GM12878 (cell line): ENCODE measurements around the gene FAM76A. TPM values are rescaled to one million over a fixed set of nuclear protein-coding genes. Genes with fewer than 3 reads are reported as not detected.

ENCODE experiments used
- ATAC-seq: fragments of 200-7000 bp; cut with Tn5 transposase; 3 replicates; pipeline ENCODE4 v1.9.1; 2020; ENCODE audit warnings: mild to moderate bottlenecking, moderate library complexity
- BruUV-seq: library from RNA; stranded (reverse); fragments of 400-500 nt; replicated peaks from 2 replicates; lab custom pipeline; 2021; lab: Mats Ljungman, UMichigan
- CTCF ChIA-PET: fragments of 300-600 bp; sonication (Branson Sonifier 250); formaldehyde crosslinking; extraction: SDS; loops from one replicate; lab custom pipeline; 2021; ENCODE audit warnings: inconsistent platforms; lab: Yijun Ruan, JAX
- POLR2A ChIA-PET: fragments of 350-600 bp; formaldehyde crosslinking; extraction: SDS; loops from one replicate; lab custom pipeline; 2021; ENCODE audit warnings: inconsistent platforms; lab: Charles Lee
- RAD21 ChIA-PET: fragments of 300-600 bp; sonication (Branson Sonifier 250); formaldehyde crosslinking; loops from one replicate; lab custom pipeline; 2023; ENCODE audit warnings: antibody characterized with exemption; ENCODE audit not compliant: unreplicated experiment; lab: Charles Lee
- SMC1A ChIA-PET: fragments of 300-600 bp; sonication (Branson Sonifier 250); formaldehyde crosslinking; loops from one replicate; lab custom pipeline; 2023; ENCODE audit not compliant: unreplicated experiment, uncharacterized antibody; lab: Charles Lee
- DNase-seq: peaks from one replicate; pipeline ENCODE4 v3.0.0-alpha.2; 2011; ENCODE audit warnings: low read depth, low spot score
- FAIRE-seq: peaks from 3 replicates; lab custom pipeline; 2011; peaks lifted over from hg19 to GRCh38; lab: Jason Lieb, UNC
- H2AFZ ChIP-seq: 2 replicates; pipeline ENCODE4 v1.6.0; 2011; ENCODE audit warnings: low read depth, low read length, control low read depth; ENCODE audit not compliant: control insufficient read depth
- H3K27ac ChIP-seq: 2 replicates; pipeline ENCODE4 v1.5.1; 2011; ENCODE audit warnings: control low read depth; ENCODE audit not compliant: control insufficient read depth, insufficient read depth
- H3K27me3 ChIP-seq, 2 experiments: replicated peaks in 1 of 2; 2 replicates each; pipeline versions ENCODE4 v1.6.0 to v1.6.1; 2011; ENCODE audit warnings: low read length in 1 of 2; ENCODE audit not compliant: control insufficient read depth in 2 of 2, insufficient read depth in 2 of 2
- H3K36me3 ChIP-seq, 2 experiments: 2 replicates each; pipeline ENCODE4 v1.5.1; 2011; ENCODE audit warnings: low read length in 1 of 2; ENCODE audit not compliant: control insufficient read depth in 2 of 2, insufficient read depth in 2 of 2
- H3K4me1 ChIP-seq: 2 replicates; pipeline ENCODE4 v1.6.1; 2011; ENCODE audit warnings: mild to moderate bottlenecking, low read length, moderate library complexity, mixed read lengths; ENCODE audit not compliant: control insufficient read depth, insufficient read depth
- H3K4me2 ChIP-seq: 2 replicates; pipeline ENCODE4 v1.6.0; 2011; ENCODE audit warnings: control low read depth; ENCODE audit not compliant: control insufficient read depth, insufficient read depth
- H3K4me3 ChIP-seq: fragments of 200-600 bp; sonication (generic); 2 replicates; pipeline ENCODE4 v1.5.1; 2016
- H3K79me2 ChIP-seq: 2 replicates; pipeline ENCODE4 v1.6.0; 2011; ENCODE audit warnings: low read length; ENCODE audit not compliant: control insufficient read depth, insufficient read depth
- H3K9ac ChIP-seq: 2 replicates; pipeline ENCODE4 v1.8.0; 2011; ENCODE audit warnings: low read length, control low read depth, mixed read lengths; ENCODE audit not compliant: control insufficient read depth, insufficient read depth
- H3K9me3 ChIP-seq: replicated peaks from 3 replicates; pipeline ENCODE4 v1.5.1; 2011; ENCODE audit warnings: mild to moderate bottlenecking, low read length; ENCODE audit not compliant: control insufficient read depth, insufficient read depth
- H4K20me1 ChIP-seq: 2 replicates; pipeline ENCODE4 v1.6.0; 2011; ENCODE audit not compliant: control insufficient read depth, insufficient read depth
- BCL3 ChIP-seq: IDR thresholded peaks from 2 replicates; pipeline ENCODE4 v1.6.1; 2011; ENCODE audit warnings: borderline replicate concordance, low read depth, mild to moderate bottlenecking, moderate library complexity, low read length; ENCODE audit not compliant: insufficient read depth, poor library complexity, severe bottlenecking
- CUX1 ChIP-seq: IDR thresholded peaks from 2 replicates; pipeline ENCODE4 v1.6.1; 2012; ENCODE audit warnings: improper control_type of control experiment, low read depth, low read length; ENCODE audit not compliant: insufficient replicate concordance
- EZH2 ChIP-seq: IDR thresholded peaks from 2 replicates; pipeline ENCODE4 v1.6.1; 2012; ENCODE audit warnings: low read depth, mild to moderate bottlenecking, control low read depth, inconsistent platforms, low read length, borderline replicate concordance; ENCODE audit not compliant: control insufficient read depth
- MLLT1 ChIP-seq: fragments of 450-650 bp; IDR thresholded peaks from 2 replicates; pipeline ENCODE4 v1.6.1; 2016; ENCODE audit warnings: mild to moderate bottlenecking
- PAX8 ChIP-seq: fragments of 450-650 bp; IDR thresholded peaks from 2 replicates; pipeline ENCODE4 v1.6.1; 2017; ENCODE audit warnings: mild to moderate bottlenecking, moderate library complexity
- SIX5 ChIP-seq: IDR thresholded peaks from 2 replicates; pipeline ENCODE4 v1.6.1; 2011; ENCODE audit warnings: mild to moderate bottlenecking, low read depth, low read length, moderate library complexity; ENCODE audit not compliant: severe bottlenecking
- WGBS: methylation state at CpG from one replicate; pipeline ENCODE4 v1.1.6; 2016; ENCODE audit warnings: low lambda C conversion rate; ENCODE audit not compliant: insufficient replicate concordance, insufficient coverage; ENCODE audit errors: missing lambda C conversion rate; 5-methylcytosine and 5-hydroxymethylcytosine counted together
- in situ Hi-C: fragments of 300-500 bp; cut with MboI; formaldehyde crosslinking; loops from 9 replicates; pipeline ENCODE4 v1.14.3; 2018; ENCODE audit warnings: mixed read lengths
- intact Hi-C: fragments of 100-400 bp; cut with micrococcal nuclease; formaldehyde crosslinking; loops from one replicate; pipeline ENCODE4 v1.14.2; 2022; ENCODE audit not compliant: unreplicated experiment
- polyA plus RNA-seq, 11 experiments: library from polyadenylated mRNA; depleted of rRNA in 4 of 11; unstranded in 6 of 11; stranded (reverse) in 5 of 11; fragments of >200 nt; fragmentation: Nextera tagmentation in 4 of 11; fragmentation: Illumina TruSeq in 1 of 11; extraction: Ambion mirVana in 4 of 11; extraction: Trizol in 1 of 11; gene quantifications; 1 replicate in 1 of 11; 2 replicates in 10 of 11; pipeline versions ENCODE4 v1.2.1 to v1.2.3, GENCODE V29; 2011 to 2016; ENCODE audit warnings: inconsistent platforms in 2 of 11, missing spikeins in 2 of 11, low read depth in 1 of 11
- total RNA-seq, 4 experiments: library from RNA; depleted of rRNA in 3 of 4; stranded (reverse); fragments of >200 nt in 3 of 4; fragmentation: Illumina TruSeq in 1 of 4; extraction: Trizol in 1 of 4; gene quantifications; 2 replicates each; pipeline versions ENCODE4 v1.2.1 to v1.2.3, GENCODE V29; 2013 to 2021

The FAM76A gene
- total and polyA plus RNA-seq, 10 of the 15 experiments (the other 5 are each of a cell fraction or from before 2014, with no cell fraction given): 5.4 to 13.4 (median 7.6) TPM

- CTCF ChIA-PET: interaction anchor here (0.6 to 1.5 kb wide), 4 partner anchors 7 to 45 kb away, joined by 3 to 5 read pairs (median 3); partner anchors contain the start of gene IFI6
- Histone ChIP-seq H3K79me2 (no peaks in the 10 kb centered on the region), H3K9ac (no peak overlapping the region), H4K20me1 (no peaks in the 10 kb centered on the region), H3K4me1 (no peaks in the 10 kb centered on the region), H3K27ac (no peak overlapping the region), H3K27me3 (no peaks in the 10 kb centered on the region; a peak in 1 of 4 replicates), H3K4me2 (no peak overlapping the region), H2AFZ (no peak overlapping the region), H3K4me3 (no peak overlapping the region), H3K9me3 (peaks cover 6% of the 10 kb centered on the region; the same call in 2 of the 3 replicates), H3K36me3 (no peaks in the 10 kb centered on the region)
- in situ Hi-C loops: no loop called here
- RAD21 ChIA-PET: no interaction called here
- no TSS peak for BruUV-seq
- SMC1A ChIA-PET: interaction anchor here (0.7 kb wide), 1 partner anchor 12 kb away, joined by 3 read pairs; the partner anchor contains the start of gene FAM76A
- peak; percentile 41 for FAIRE-seq
- TF ChIP-seq PAX8: no peak
- no peak for TF ChIP-seq MLLT1
- no peak for TF ChIP-seq EZH2
- no peak for TF ChIP-seq CUX1
- no peak for TF ChIP-seq SIX5
- TF ChIP-seq BCL3: no peak
- intact Hi-C loops: no loop called here
- POLR2A ChIA-PET: interaction anchor here (0.7 kb wide), 1 partner anchor 8 kb away, joined by 3 read pairs; no protein-coding TSS in a partner anchor
- 44% methylated on average over 3 of the region's 3 CpGs for WGBS
- DNase-seq: no peak
- ATAC-seq: no peak
Measured at GRCh38 chr1:27713869-27714513, 11.8 kb upstream of the FAM76A start.
